HG03196 (cell line): ENCODE measurements around the gene EVA1B.
A peak's percentile ranks its signal among the peaks of the same experiment; 100 is the strongest.

Experiments used
- ATAC-seq: cut with Tn5 transposase; IDR thresholded peaks from one replicate; pipeline ENCODE4 v1.9.1; 2021; ENCODE audit not compliant: unreplicated experiment

The EVA1B gene

GRCh38 chr1:36346741-36347370 is 23.4 kb upstream of the EVA1B start:
- no peak for ATAC-seq

- ATAC-seq, result no peak
Observed at GRCh38 chr1:36345353-36345752, 21.9 kb upstream of the EVA1B start.

- no peak for ATAC-seq
Observed at GRCh38 chr1:36344395-36344680, 20.9 kb upstream of the EVA1B start.

- no peak for ATAC-seq
Observed at GRCh38 chr1:36343651-36344394, 20.4 kb upstream of the EVA1B start.

- ATAC-seq, result no peak
Observed at GRCh38 chr1:36342426-36343185, 19.2 kb upstream of the EVA1B start.

GRCh38 chr1:36341626-36342320 is 18.3 kb upstream of the EVA1B start:
- no peak for ATAC-seq

- ATAC-seq, result no peak
Observed at GRCh38 chr1:36339615-36340014, 16.2 kb upstream of the EVA1B start.

- ATAC-seq, result no peak
Observed at GRCh38 chr1:36339215-36339614, 15.8 kb upstream of the EVA1B start.

- ATAC-seq, result no peak
Observed at GRCh38 chr1:36337830-36338229, 14.4 kb upstream of the EVA1B start.

GRCh38 chr1:36330940-36331339 is 7.5 kb upstream of the EVA1B start:
- ATAC-seq, result no peak

- ATAC-seq, result no peak
Observed at GRCh38 chr1:36329817-36330216, 6.4 kb upstream of the EVA1B start.

GRCh38 chr1:36328713-36329112 is 5.3 kb upstream of the EVA1B start:
- ATAC-seq, result no peak

GRCh38 chr1:36328088-36328480 is 4.6 kb upstream of the EVA1B start:
- no peak for ATAC-seq

- no peak for ATAC-seq
Observed at GRCh38 chr1:36327421-36328087, 4.1 kb upstream of the EVA1B start.

GRCh38 chr1:36326499-36326898 is 3.1 kb upstream of the EVA1B start:
- ATAC-seq, result no peak

- no peak for ATAC-seq
Observed at GRCh38 chr1:36324353-36324703, 883 bp upstream of the EVA1B start.

GRCh38 chr1:36322786-36323635 is 434 bp downstream of the EVA1B start:
- peak; percentile 16 for ATAC-seq

- ATAC-seq, result no peak
Observed at GRCh38 chr1:36322041-36322785, 1.2 kb downstream of the EVA1B start.

GRCh38 chr1:36321119-36321951 is 2.1 kb downstream of the EVA1B start:
- ATAC-seq, result no peak
